Tibial nerve (tissue), 3 donors: Measurements from ENCODE around the gene AGXT.

Experiments
- POLR2A ChIP-seq, 2 donors: fragments of 450-650 bp; IDR thresholded peaks; one replicate each; pipeline ENCODE4 v1.6.1; 2017; ENCODE audit warnings: antibody characterized with exemption in 2 of 2, mild to moderate bottlenecking in 2 of 2, moderate library complexity in 2 of 2
- TF ChIP-seq, protein P1 (sequence below), 5 experiments: fragments of 200-600 bp in 3 of 5; fragments of 450-650 bp in 2 of 5; sonication (generic) in 3 of 5; IDR thresholded peaks; one replicate each; pipeline ENCODE4 v1.5.1; 2016 to 2019; ENCODE audit warnings: antibody characterized with exemption in 5 of 5, mild to moderate bottlenecking in 3 of 5, moderate library complexity in 2 of 5

DNA sequence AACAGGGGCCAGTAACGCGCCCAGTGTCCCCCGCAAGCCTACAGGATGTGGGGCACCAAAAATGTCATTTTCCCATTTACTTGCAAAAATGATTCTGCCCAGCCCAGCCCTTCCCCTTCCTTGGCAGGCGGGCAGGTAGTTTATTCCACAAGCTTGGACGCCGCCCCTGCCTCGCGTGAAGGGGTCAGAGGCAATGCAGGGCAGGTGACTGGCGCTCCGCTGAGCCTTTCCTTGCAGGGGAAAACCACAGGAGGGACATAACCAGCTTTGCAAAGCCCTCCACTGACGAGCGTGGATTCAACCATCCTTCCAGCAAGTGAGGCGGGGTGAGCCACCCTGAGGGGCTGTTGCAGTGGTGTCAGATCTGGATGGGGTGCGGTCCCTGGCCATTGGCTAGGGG lies 22.1 kb downstream of the AGXT start:
- TF ChIP-seq, protein P1, sequence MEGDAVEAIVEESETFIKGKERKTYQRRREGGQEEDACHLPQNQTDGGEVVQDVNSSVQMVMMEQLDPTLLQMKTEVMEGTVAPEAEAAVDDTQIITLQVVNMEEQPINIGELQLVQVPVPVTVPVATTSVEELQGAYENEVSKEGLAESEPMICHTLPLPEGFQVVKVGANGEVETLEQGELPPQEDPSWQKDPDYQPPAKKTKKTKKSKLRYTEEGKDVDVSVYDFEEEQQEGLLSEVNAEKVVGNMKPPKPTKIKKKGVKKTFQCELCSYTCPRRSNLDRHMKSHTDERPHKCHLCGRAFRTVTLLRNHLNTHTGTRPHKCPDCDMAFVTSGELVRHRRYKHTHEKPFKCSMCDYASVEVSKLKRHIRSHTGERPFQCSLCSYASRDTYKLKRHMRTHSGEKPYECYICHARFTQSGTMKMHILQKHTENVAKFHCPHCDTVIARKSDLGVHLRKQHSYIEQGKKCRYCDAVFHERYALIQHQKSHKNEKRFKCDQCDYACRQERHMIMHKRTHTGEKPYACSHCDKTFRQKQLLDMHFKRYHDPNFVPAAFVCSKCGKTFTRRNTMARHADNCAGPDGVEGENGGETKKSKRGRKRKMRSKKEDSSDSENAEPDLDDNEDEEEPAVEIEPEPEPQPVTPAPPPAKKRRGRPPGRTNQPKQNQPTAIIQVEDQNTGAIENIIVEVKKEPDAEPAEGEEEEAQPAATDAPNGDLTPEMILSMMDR (IDR thresholded peaks at IDR 0.05) = no peak
- no peak for TF ChIP-seq POLR2A (IDR thresholded peaks at IDR 0.05)
